SK-N-SH (cell line): ENCODE measurements around the gene APRT.

Experiments used
- CTCF ChIP-seq: fragments of 200-600 bp; sonication (generic); IDR thresholded peaks from 2 replicates; pipeline ENCODE4 v1.6.1; 2017; ENCODE audit warnings: antibody characterized with exemption, mild to moderate bottlenecking, moderate library complexity
- PBX3 ChIP-seq: IDR thresholded peaks from 2 replicates; pipeline ENCODE4; 2012
- POLR2AphosphoS5 ChIP-seq: IDR thresholded peaks from 2 replicates; pipeline ENCODE4 v1.6.1; 2012; ENCODE audit warnings: low read depth, low read length
- REST ChIP-seq: IDR thresholded peaks from 2 replicates; pipeline ENCODE4 v1.6.1; 2012; ENCODE audit warnings: mild to moderate bottlenecking, low read depth, low read length, moderate library complexity
- RFX5 ChIP-seq: IDR thresholded peaks from 2 replicates; pipeline ENCODE4 v1.6.1; 2012; ENCODE audit warnings: mild to moderate bottlenecking, improper control_type of control experiment, low read length
- SMC3 ChIP-seq: IDR thresholded peaks from 2 replicates; pipeline ENCODE4 v1.6.1; 2012; ENCODE audit warnings: low read depth, low read length, improper control_type of control experiment
- TAF1 ChIP-seq: IDR thresholded peaks from 2 replicates; pipeline ENCODE4 v1.6.1; 2012; ENCODE audit warnings: low read depth, mild to moderate bottlenecking, low read length, moderate library complexity, borderline replicate concordance

- TF ChIP-seq CTCF (no peak), TAF1 (no peak), RFX5 (no peak), PBX3 (no peak), REST (no peak), SMC3 (no peak), POLR2AphosphoS5 (no peak)
These were observed 12.7 kb upstream of the APRT start for GRCh38 chr16:88824256-88825077.
